HG03457 (cell line): Measurements from ENCODE around the gene MOB3B.

Source experiments
- ATAC-seq: cut with Tn5 transposase; IDR thresholded peaks from one replicate; pipeline ENCODE4 v1.9.1; 2021; ENCODE audit warnings: moderate number of reproducible peaks; ENCODE audit not compliant: unreplicated experiment

Gene MOB3B

GRCh38 chr9:27394154-27394825 is 135.3 kb downstream of the MOB3B start:
- no peak for ATAC-seq

- no peak for ATAC-seq
Observed at GRCh38 chr9:27393054-27393846, 136.4 kb downstream of the MOB3B start.

- ATAC-seq, result no peak
Observed at GRCh38 chr9:27392451-27392850, 137.2 kb downstream of the MOB3B start.

- no peak for ATAC-seq
Observed at GRCh38 chr9:27391040-27391895, 138.3 kb downstream of the MOB3B start.

- no peak for ATAC-seq
Observed at GRCh38 chr9:27388150-27388549, 141.5 kb downstream of the MOB3B start.

- no peak for ATAC-seq
Observed at GRCh38 chr9:27387722-27388121, 141.9 kb downstream of the MOB3B start.

GRCh38 chr9:27386571-27387091 is 143.0 kb downstream of the MOB3B start:
- no peak for ATAC-seq

- no peak for ATAC-seq
Observed at GRCh38 chr9:27385606-27386322, 143.8 kb downstream of the MOB3B start.

- ATAC-seq, result no peak
Observed at GRCh38 chr9:27384262-27385014, 145.2 kb downstream of the MOB3B start.

GRCh38 chr9:27383524-27383923 is 146.1 kb downstream of the MOB3B start:
- ATAC-seq, result no peak

- ATAC-seq, result no peak
Observed at GRCh38 chr9:27382975-27383374, 146.6 kb downstream of the MOB3B start.

GRCh38 chr9:27382308-27382707 is 147.3 kb downstream of the MOB3B start:
- ATAC-seq, result no peak

- peak; percentile 39 for ATAC-seq
Observed at GRCh38 chr9:27379311-27380251, 150.0 kb downstream of the MOB3B start.

GRCh38 chr9:27377811-27378456 is 151.7 kb downstream of the MOB3B start:
- ATAC-seq, result peak; percentile 77

GRCh38 chr9:27377147-27377807 is 152.3 kb downstream of the MOB3B start:
- ATAC-seq, result peak; percentile 16

GRCh38 chr9:27373851-27374250 is 155.8 kb downstream of the MOB3B start:
- no peak for ATAC-seq

- ATAC-seq, result no peak
Observed at GRCh38 chr9:27372615-27373014, 157.0 kb downstream of the MOB3B start.

GRCh38 chr9:27371382-27371781 is 158.2 kb downstream of the MOB3B start:
- ATAC-seq, result no peak
